Esophagus muscularis mucosa (tissue), 4 donors: Measurements from ENCODE around the gene ZNF365. TPM values are rescaled to one million over a fixed set of nuclear protein-coding genes. Genes with fewer than 3 reads are reported as not detected.

Source experiments
- DNase-seq: peaks from one replicate; pipeline ENCODE4 v3.0.0-alpha.2; 2017; ENCODE audit errors: extremely low spot score
- H3K27ac ChIP-seq, 4 donors: fragments of 200-600 bp; sonication (generic); replicated peaks in 1 of 4; 1 replicate in 3 of 4; 2 replicates in 1 of 4; pipeline ENCODE4 v1.5.1; 2016 to 2019; ENCODE audit warnings: mild to moderate bottlenecking in 1 of 4
- H3K27me3 ChIP-seq, 4 donors: fragments of 200-600 bp; sonication (generic); one replicate each; pipeline versions ENCODE4 v1.5.1 to v1.6.0; 2016 to 2019
- H3K36me3 ChIP-seq, 4 donors: fragments of 200-600 bp; sonication (generic); one replicate each; pipeline ENCODE4 v1.5.1; 2016 to 2019
- H3K4me1 ChIP-seq, 4 donors: fragments of 200-600 bp; sonication (generic); one replicate each; pipeline ENCODE4 v1.5.1; 2016 to 2019
- H3K4me3 ChIP-seq, 4 donors: fragments of 200-600 bp; sonication (generic); 1 replicate in 2 of 4; 2 replicates in 2 of 4; pipeline ENCODE4 v1.5.1; 2016 to 2019; ENCODE audit warnings: mild to moderate bottlenecking in 4 of 4, moderate library complexity in 1 of 4
- H3K9me3 ChIP-seq, 4 donors: fragments of 200-600 bp; sonication (generic); 1 replicate in 3 of 4; 2 replicates in 1 of 4; pipeline ENCODE4 v1.5.1; 2016 to 2019
- CTCF ChIP-seq, 3 experiments: fragments of 200-600 bp in 2 of 3; fragments of 450-650 bp in 1 of 3; sonication (generic) in 2 of 3; IDR thresholded peaks; one replicate each; pipeline ENCODE4 v1.5.1; 2017 to 2019; ENCODE audit warnings: antibody characterized with exemption in 3 of 3, mild to moderate bottlenecking in 2 of 3, moderate library complexity in 1 of 3
- EP300 ChIP-seq: sonication (generic); formaldehyde crosslinking; IDR thresholded peaks from one replicate; pipeline ENCODE4 v1.6.1; 2017; ENCODE audit warnings: antibody characterized with exemption
- POLR2A ChIP-seq: fragments of 450-650 bp; IDR thresholded peaks from one replicate; pipeline ENCODE4 v1.6.1; 2017; ENCODE audit warnings: antibody characterized with exemption, moderate library complexity, mild to moderate bottlenecking, low read depth
- POLR2AphosphoS5 ChIP-seq, 2 donors: sonication (generic); formaldehyde crosslinking; IDR thresholded peaks; one replicate each; pipeline ENCODE4 v1.6.1; 2017; ENCODE audit warnings: antibody characterized with exemption in 2 of 2
- WGBS: methylation state at CpG from one replicate; pipeline ENCODE4 v1.1.5; 2018; 5-methylcytosine and 5-hydroxymethylcytosine counted together
- intact Hi-C: fragments of 100-400 bp; cut with DNase I; formaldehyde crosslinking; loops from one replicate; pipeline ENCODE4 v1.15.1; 2023
- total RNA-seq, 4 donors: library from RNA; depleted of rRNA; stranded (reverse); fragments of >200 nt; gene quantifications; one replicate each; pipeline versions ENCODE4 v1.1.0 to v1.2.1, GENCODE V29; 2016

ZNF365 gene
- total RNA-seq, 4 donors from 2014 or later = 0.50 to 2.5 (median 1.7) TPM

- H3K4me3 ChIP-seq = no peak overlapping the region
- intact Hi-C loops = no loop called here
- H3K27ac ChIP-seq = no peak overlapping the region
- H3K27me3 ChIP-seq = no peaks in the 10 kb centered on the region
- H3K36me3 ChIP-seq = no peaks in the 10 kb centered on the region
- peaks cover 0 to 7% (median 3%) of the 10 kb centered on the region in 4 donors for H3K9me3 ChIP-seq
- no peaks in the 10 kb centered on the region for H3K4me1 ChIP-seq
- no peak for TF ChIP-seq CTCF (IDR thresholded peaks at IDR 0.05)
- TF ChIP-seq EP300 = no peak
- no peak for TF ChIP-seq POLR2AphosphoS5 (IDR thresholded peaks at IDR 0.05)
- no peak for TF ChIP-seq POLR2A
- no peak for DNase-seq
- 83% methylated on average over 5 of the region's 5 CpGs for WGBS
Measured at GRCh38 chr10:62413048-62413447, 38.9 kb downstream of the ZNF365 start.

GRCh38 chr10:62413652-62414051 is 39.5 kb downstream of the ZNF365 start:
- DNase-seq = no peak
- Histone ChIP-seq H3K27ac (no peak overlapping the region), H3K4me1 (no peaks in the 10 kb centered on the region), H3K9me3 (peaks cover 0 to 7% (median 3%) of the 10 kb centered on the region in 4 donors), H3K4me3 (no peak overlapping the region), H3K36me3 (no peaks in the 10 kb centered on the region), H3K27me3 (no peaks in the 10 kb centered on the region)
- intact Hi-C loops = no loop called here
- WGBS = 47% methylated on average over 2 of the region's 2 CpGs
- TF ChIP-seq POLR2AphosphoS5 (IDR thresholded peaks at IDR 0.05) = no peak
- no peak for TF ChIP-seq CTCF (IDR thresholded peaks at IDR 0.05)
- no peak for TF ChIP-seq EP300
- TF ChIP-seq POLR2A = no peak

- peaks cover 0 to 7% (median 3%) of the 10 kb centered on the region in 4 donors for H3K9me3 ChIP-seq
- no peak for TF ChIP-seq POLR2A
- TF ChIP-seq POLR2AphosphoS5 (IDR thresholded peaks at IDR 0.05) = no peak
- TF ChIP-seq EP300 = no peak
- TF ChIP-seq CTCF (IDR thresholded peaks at IDR 0.05) = no peak
- DNase-seq = no peak
- H3K4me1 ChIP-seq = no peaks in the 10 kb centered on the region
- 6% methylated on average over 1 of the region's 1 CpG for WGBS
- H3K27ac ChIP-seq = no peak overlapping the region
- no peaks in the 10 kb centered on the region for H3K36me3 ChIP-seq
- intact Hi-C loops = no loop called here
- H3K4me3 ChIP-seq = no peak overlapping the region
- no peaks in the 10 kb centered on the region for H3K27me3 ChIP-seq
Measured at GRCh38 chr10:62414359-62414758, 40.2 kb downstream of the ZNF365 start.

GRCh38 chr10:62422068-62422590 is 48.0 kb downstream of the ZNF365 start:
- TF ChIP-seq POLR2A (no peak), EP300 (no peak), POLR2AphosphoS5 (IDR thresholded peaks at IDR 0.05) (no peak)
- Histone ChIP-seq H3K9me3 (no peaks in the 10 kb centered on the region), H3K27me3 (no peaks in the 10 kb centered on the region), H3K36me3 (no peaks in the 10 kb centered on the region), H3K4me3 (no peak overlapping the region), H3K4me1 (no peaks in the 10 kb centered on the region), H3K27ac (no peak overlapping the region)
- intact Hi-C loops = no loop called here
- whole genome bisulfite sequencing = 0% methylated on average over 1 of the region's 1 CpG
- no peak for DNase-seq

GRCh38 chr10:62424026-62424425 is 49.9 kb downstream of the ZNF365 start:
- Histone ChIP-seq H3K9me3 (no peaks in the 10 kb centered on the region), H3K27ac (no peak overlapping the region), H3K27me3 (no peaks in the 10 kb centered on the region), H3K4me3 (no peak overlapping the region), H3K4me1 (no peaks in the 10 kb centered on the region), H3K36me3 (no peaks in the 10 kb centered on the region)
- no peak for DNase-seq
- WGBS = 96% methylated on average over 1 of the region's 1 CpG
- intact Hi-C loops = no loop called here
- TF ChIP-seq CTCF (IDR thresholded peaks at IDR 0.05) = no peak
- TF ChIP-seq POLR2A = no peak
- TF ChIP-seq EP300 = no peak
- no peak for TF ChIP-seq POLR2AphosphoS5 (IDR thresholded peaks at IDR 0.05)
